Measurements from ENCODE around the gene MUC20.
"Not testable (repeated sequence)": the region's sequence is repeated elsewhere in the genome, so short reads cannot be mapped to it uniquely, and the experiment has no call there.

DNA sequence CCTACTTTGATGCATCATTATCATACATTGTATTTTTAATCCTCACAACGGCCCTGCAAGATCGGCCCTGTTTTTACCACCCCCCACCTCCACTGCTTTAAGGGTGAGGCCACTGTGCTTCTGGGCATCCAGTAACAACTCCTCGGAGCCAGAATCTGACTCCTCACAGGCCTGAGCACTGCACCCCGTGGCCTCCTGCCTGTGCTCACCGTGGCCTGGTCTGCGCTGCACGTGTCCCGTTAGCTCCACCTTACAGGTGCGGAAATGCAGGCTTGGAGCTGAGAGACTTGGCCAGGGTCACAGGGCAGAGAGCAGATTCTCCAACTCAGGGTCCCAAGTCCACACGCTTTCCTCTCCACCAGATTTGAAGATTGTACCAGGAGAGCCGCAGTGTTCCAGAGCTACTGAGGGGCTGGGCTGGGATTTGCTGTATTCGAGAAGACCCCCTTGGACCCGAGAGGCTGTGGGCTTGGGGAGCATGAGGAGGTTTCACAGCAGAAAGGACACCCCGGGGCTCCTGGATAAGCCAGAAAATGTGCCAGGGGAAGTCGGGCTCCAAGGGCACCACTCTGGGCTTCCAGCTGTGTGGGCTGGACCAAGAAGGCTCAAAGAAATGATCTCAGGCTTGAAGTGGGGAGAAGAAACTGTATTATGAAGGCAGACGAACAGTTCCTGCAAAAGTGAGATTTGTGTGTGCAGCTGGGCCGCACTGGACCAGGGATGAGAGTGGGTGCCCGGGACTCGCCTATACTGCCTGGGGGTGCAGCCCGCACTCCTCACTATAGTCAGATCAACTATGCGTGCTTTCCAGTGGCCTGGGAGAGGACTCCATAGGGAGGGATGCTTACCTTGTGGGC, 1.6 kb downstream of the MUC20 start:
- TF ChIP-seq, protein P1, sequence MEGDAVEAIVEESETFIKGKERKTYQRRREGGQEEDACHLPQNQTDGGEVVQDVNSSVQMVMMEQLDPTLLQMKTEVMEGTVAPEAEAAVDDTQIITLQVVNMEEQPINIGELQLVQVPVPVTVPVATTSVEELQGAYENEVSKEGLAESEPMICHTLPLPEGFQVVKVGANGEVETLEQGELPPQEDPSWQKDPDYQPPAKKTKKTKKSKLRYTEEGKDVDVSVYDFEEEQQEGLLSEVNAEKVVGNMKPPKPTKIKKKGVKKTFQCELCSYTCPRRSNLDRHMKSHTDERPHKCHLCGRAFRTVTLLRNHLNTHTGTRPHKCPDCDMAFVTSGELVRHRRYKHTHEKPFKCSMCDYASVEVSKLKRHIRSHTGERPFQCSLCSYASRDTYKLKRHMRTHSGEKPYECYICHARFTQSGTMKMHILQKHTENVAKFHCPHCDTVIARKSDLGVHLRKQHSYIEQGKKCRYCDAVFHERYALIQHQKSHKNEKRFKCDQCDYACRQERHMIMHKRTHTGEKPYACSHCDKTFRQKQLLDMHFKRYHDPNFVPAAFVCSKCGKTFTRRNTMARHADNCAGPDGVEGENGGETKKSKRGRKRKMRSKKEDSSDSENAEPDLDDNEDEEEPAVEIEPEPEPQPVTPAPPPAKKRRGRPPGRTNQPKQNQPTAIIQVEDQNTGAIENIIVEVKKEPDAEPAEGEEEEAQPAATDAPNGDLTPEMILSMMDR (conservative IDR thresholded peaks at IDR 0.05) = not testable (repeated sequence)
- not testable (repeated sequence) for TF ChIP-seq EZH2 (IDR thresholded peaks at IDR 0.05; ENCODE audit: low read depth)
